Activated CD4-positive, alpha-beta T cell treated with anti-CD3 and anti-CD28 coated beads, Interleukin-2, amount 10 ng/mL, durations not matched to agents 7 days and 5 days (primary cell): ENCODE data around the gene OR6X1. TPM values are rescaled to one million over a fixed set of nuclear protein-coding genes. Genes with fewer than 3 reads are reported as not detected.

Experiments used
- CTCF ChIA-PET: fragments of 350-600 bp; sonication (Branson Sonifier 250); formaldehyde crosslinking; loops from one replicate; lab custom pipeline; 2021; ENCODE audit warnings: antibody characterized with exemption; lab: Charles Lee
- POLR2A ChIA-PET: fragments of 350-600 bp; sonication (Branson Sonifier 250); formaldehyde crosslinking; loops from one replicate; lab custom pipeline; 2021; ENCODE audit warnings: antibody characterized with exemption; lab: Charles Lee
- DNase-seq: peaks from one replicate; pipeline ENCODE4 v3.0.0-alpha.2; 2020
- H3K27ac Mint-ChIP-seq: one replicate; pipeline ENCODE4 v1.8.0; 2021; ENCODE audit warnings: mild to moderate bottlenecking, moderate library complexity, mixed read lengths
- H3K27me3 Mint-ChIP-seq: one replicate; pipeline ENCODE4 v1.8.0; 2021; ENCODE audit warnings: mixed read lengths
- H3K36me3 Mint-ChIP-seq: one replicate; pipeline ENCODE4 v1.8.0; 2021; ENCODE audit warnings: low read depth, mixed read lengths
- H3K4me1 Mint-ChIP-seq: one replicate; pipeline ENCODE4 v1.8.0; 2021; ENCODE audit warnings: mixed read lengths
- H3K4me3 Mint-ChIP-seq: one replicate; pipeline ENCODE4 v1.8.0; 2021; ENCODE audit warnings: mild to moderate bottlenecking, moderate library complexity, mixed read lengths
- H3K9me3 Mint-ChIP-seq: one replicate; pipeline ENCODE4 v1.8.0; 2021; ENCODE audit warnings: mixed read lengths
- total RNA-seq, 2 experiments: library from RNA; stranded (reverse); gene quantifications; one replicate each; pipeline ENCODE4 v1.2.3, GENCODE V29; 2021

The OR6X1 gene
- total RNA-seq, 2 experiments from 2014 or later = not detected

GRCh38 chr11:123745764-123746451, 8.4 kb downstream of the OR6X1 start:
- Mint-ChIP-seq H3K27me3 (peaks cover 36% of the 10 kb centered on the region), H3K9me3 (no peaks in the 10 kb centered on the region), H3K27ac (no peak overlapping the region), H3K4me1 (peaks cover 10% of the 10 kb centered on the region), H3K4me3 (no peak overlapping the region), H3K36me3 (no peaks in the 10 kb centered on the region)
- POLR2A ChIA-PET = interaction anchor here (0.6 kb wide), 1 partner anchor 37 kb away, joined by 7 read pairs; no protein-coding TSS in a partner anchor
- no peak for DNase-seq
- CTCF ChIA-PET = interaction anchor here (0.6 kb wide), 1 partner anchor 1182 kb away, joined by 4 read pairs; no protein-coding TSS in a partner anchor

- Mint-ChIP-seq H3K4me1 (peaks cover 34% of the 10 kb centered on the region), H3K27me3 (peaks cover 13% of the 10 kb centered on the region), H3K4me3 (no peak overlapping the region), H3K27ac (no peak overlapping the region), H3K36me3 (peaks cover 12% of the 10 kb centered on the region), H3K9me3 (no peaks in the 10 kb centered on the region)
- ChIA-PET POLR2A (no interaction called here), CTCF (interaction anchor here (0.6 to 1.1 kb wide), 2 partner anchors 89 to 95 kb away, joined by 3 read pairs; no protein-coding TSS in a partner anchor)
- no peak for DNase-seq
Measured at GRCh38 chr11:123742724-123743120, 11.6 kb downstream of the OR6X1 start.

GRCh38 chr11:123742031-123742723, 12.1 kb downstream of the OR6X1 start:
- ChIA-PET POLR2A (no interaction called here), CTCF (no interaction called here)
- no peak for DNase-seq
- Mint-ChIP-seq H3K4me1 (peaks cover 36% of the 10 kb centered on the region), H3K9me3 (no peaks in the 10 kb centered on the region), H3K27ac (peak overlapping the region; percentile 94), H3K36me3 (peaks cover 17% of the 10 kb centered on the region), H3K4me3 (peak overlapping the region; percentile 91), H3K27me3 (peaks cover 12% of the 10 kb centered on the region)

GRCh38 chr11:123741159-123742030, 12.9 kb downstream of the OR6X1 start, which contains the start of gene ZNF202:
Gene ZNF202, minus strand, starts transcription at chr11:123741660. Its CDS starts 10,772 bp downstream, at chr11:123730888.
- Mint-ChIP-seq H3K4me1 (peaks cover 36% of the 10 kb centered on the region), H3K36me3 (peaks cover 21% of the 10 kb centered on the region), H3K27ac (peak within 1 kb of the TSS; percentile 94), H3K4me3 (peak within 1 kb of the TSS; percentile 91), H3K9me3 (no peaks in the 10 kb centered on the region), H3K27me3 (peaks cover 11% of the 10 kb centered on the region)
- ChIA-PET CTCF (no interaction called here), POLR2A (no interaction called here)
- peak; percentile 93 for DNase-seq

GRCh38 chr11:123740787-123741158, 13.5 kb downstream of the OR6X1 start:
- POLR2A ChIA-PET = no interaction called here

GRCh38 chr11:123738374-123738773, 15.9 kb downstream of the OR6X1 start:
- Mint-ChIP-seq H3K27me3 (no peaks in the 10 kb centered on the region), H3K36me3 (peaks cover 38% of the 10 kb centered on the region), H3K9me3 (no peaks in the 10 kb centered on the region), H3K4me3 (no peak overlapping the region), H3K4me1 (peaks cover 36% of the 10 kb centered on the region), H3K27ac (no peak overlapping the region)
- ChIA-PET POLR2A (interaction anchor here (0.5 kb wide), 1 partner anchor 31 kb away, joined by 3 read pairs; no protein-coding TSS in a partner anchor), CTCF (interaction anchor here (0.8 to 1.5 kb wide), 2 partner anchors 18 to 19 kb away, joined by 3 read pairs; no protein-coding TSS in a partner anchor)
- no peak for DNase-seq

More at GRCh38 chr11:123740787-123741158, 13.5 kb downstream of the OR6X1 start:
- Mint-ChIP-seq H3K27ac (peak overlapping the region; percentile 94), H3K9me3 (no peaks in the 10 kb centered on the region), H3K36me3 (peaks cover 21% of the 10 kb centered on the region), H3K4me1 (peaks cover 36% of the 10 kb centered on the region), H3K4me3 (peak overlapping the region; percentile 91), H3K27me3 (peaks cover 4% of the 10 kb centered on the region)
- CTCF ChIA-PET = no interaction called here
- no peak for DNase-seq

- Mint-ChIP-seq H3K27ac (no peak overlapping the region), H3K9me3 (no peaks in the 10 kb centered on the region), H3K4me3 (no peak overlapping the region), H3K4me1 (peaks cover 28% of the 10 kb centered on the region), H3K36me3 (peaks cover 40% of the 10 kb centered on the region), H3K27me3 (no peaks in the 10 kb centered on the region)
- DNase-seq = no peak
- CTCF ChIA-PET = no interaction called here
- POLR2A ChIA-PET = no interaction called here
Measured at GRCh38 chr11:123736769-123737168, 17.5 kb downstream of the OR6X1 start.

- DNase-seq = no peak
- ChIA-PET CTCF (interaction anchor here (2.0 kb wide), 1 partner anchor 18 kb away, joined by 8 read pairs; no protein-coding TSS in a partner anchor), POLR2A (no interaction called here)
- Mint-ChIP-seq H3K36me3 (peaks cover 59% of the 10 kb centered on the region), H3K27me3 (no peaks in the 10 kb centered on the region), H3K4me1 (no peaks in the 10 kb centered on the region), H3K4me3 (no peak overlapping the region), H3K27ac (no peak overlapping the region), H3K9me3 (peaks cover 14% of the 10 kb centered on the region)
Measured at GRCh38 chr11:123729602-123730001, 24.7 kb downstream of the OR6X1 start.

GRCh38 chr11:123725995-123726655, 28.2 kb downstream of the OR6X1 start:
- H3K4me1 Mint-ChIP-seq = no peaks in the 10 kb centered on the region
- CTCF ChIA-PET = interaction anchor here (0.6 kb wide), 1 partner anchor 73 kb away, joined by 4 read pairs; no protein-coding TSS in a partner anchor
- POLR2A ChIA-PET = no interaction called here
- peaks cover 55% of the 10 kb centered on the region for H3K36me3 Mint-ChIP-seq
- no peaks in the 10 kb centered on the region for H3K27me3 Mint-ChIP-seq
- no peak overlapping the region for H3K27ac Mint-ChIP-seq
- peaks cover 14% of the 10 kb centered on the region for H3K9me3 Mint-ChIP-seq
- H3K4me3 Mint-ChIP-seq = no peak overlapping the region
- no peak for DNase-seq

- H3K9me3 Mint-ChIP-seq = no peaks in the 10 kb centered on the region
- ChIA-PET CTCF (interaction anchor here (1.2 to 1.8 kb wide), 3 partner anchors 9 to 19 kb away, joined by 3 to 5 read pairs (median 4); no protein-coding TSS in a partner anchor), POLR2A (no interaction called here)
- H3K4me1 Mint-ChIP-seq = no peaks in the 10 kb centered on the region
- H3K4me3 Mint-ChIP-seq = no peak overlapping the region
- no peak overlapping the region for H3K27ac Mint-ChIP-seq
- H3K36me3 Mint-ChIP-seq = peaks cover 3% of the 10 kb centered on the region
- peaks cover 15% of the 10 kb centered on the region for H3K27me3 Mint-ChIP-seq
- no peak for DNase-seq
Measured at GRCh38 chr11:123719452-123719851, 34.9 kb downstream of the OR6X1 start.

GRCh38 chr11:123718469-123718868, 35.8 kb downstream of the OR6X1 start:
- no peak overlapping the region for H3K27ac Mint-ChIP-seq
- no peaks in the 10 kb centered on the region for H3K4me1 Mint-ChIP-seq
- peaks cover 25% of the 10 kb centered on the region for H3K27me3 Mint-ChIP-seq
- POLR2A ChIA-PET = no interaction called here
- CTCF ChIA-PET = interaction anchor here (1.8 kb wide), 2 partner anchors 8 to 11 kb away, joined by 4 to 5 read pairs; no protein-coding TSS in a partner anchor
- no peak for DNase-seq
- H3K36me3 Mint-ChIP-seq = peaks cover 2% of the 10 kb centered on the region
- no peak overlapping the region for H3K4me3 Mint-ChIP-seq
- no peaks in the 10 kb centered on the region for H3K9me3 Mint-ChIP-seq

GRCh38 chr11:123718063-123718462, 36.3 kb downstream of the OR6X1 start:
- POLR2A ChIA-PET = no interaction called here
- no peaks in the 10 kb centered on the region for H3K9me3 Mint-ChIP-seq
- H3K27me3 Mint-ChIP-seq = peaks cover 27% of the 10 kb centered on the region
- no peak for DNase-seq
- no peaks in the 10 kb centered on the region for H3K4me1 Mint-ChIP-seq
- H3K4me3 Mint-ChIP-seq = no peak overlapping the region
- H3K27ac Mint-ChIP-seq = no peak overlapping the region
- CTCF ChIA-PET = no interaction called here
- H3K36me3 Mint-ChIP-seq = peaks cover 1% of the 10 kb centered on the region
